ENCODE data around the gene SPATC1L.

SPATC1L gene

GRCh38 chr21:46119144-46119636 lies 65.1 kb downstream of the SPATC1L start:
- no peak for ATAC-seq
- DNase-seq, result no peak

DNA sequence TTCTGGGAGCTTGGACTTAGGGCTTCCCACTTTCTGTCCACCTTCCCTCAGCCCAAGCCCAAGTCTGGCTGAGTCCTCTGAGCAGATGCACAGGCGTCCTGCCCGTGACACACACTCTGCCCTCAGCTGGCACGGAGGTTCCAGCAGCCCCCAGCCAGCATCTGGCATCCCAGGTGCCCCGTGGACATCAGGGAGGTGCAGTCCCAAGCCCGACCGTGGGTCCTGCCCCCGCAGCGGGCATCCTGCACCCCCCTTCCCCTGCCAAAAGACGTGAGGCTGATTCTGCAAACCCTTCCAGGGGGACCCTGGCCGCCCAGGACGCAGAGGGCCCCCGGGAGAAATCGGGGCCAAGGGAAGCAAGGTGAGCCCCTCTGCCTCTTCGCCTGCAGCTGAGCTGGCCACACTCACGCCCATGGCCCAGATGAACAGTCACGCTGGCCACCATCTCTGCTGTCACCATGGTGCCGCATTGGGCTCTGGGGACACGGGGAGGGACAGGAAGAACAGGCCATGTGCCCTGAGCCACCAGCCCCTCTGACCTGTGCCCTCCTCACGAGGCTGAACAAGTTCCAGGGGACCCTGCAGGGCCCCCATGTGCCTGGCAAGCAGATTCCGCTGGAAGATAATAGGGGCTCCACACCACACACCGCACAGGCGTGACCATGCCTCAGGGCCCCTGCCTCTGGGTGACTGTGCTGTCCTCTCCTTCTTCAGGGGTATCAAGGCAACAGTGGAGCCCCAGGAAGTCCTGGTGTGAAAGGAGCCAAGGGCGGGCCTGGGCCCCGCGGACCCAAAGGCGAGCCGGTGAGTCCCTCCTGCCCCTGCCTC lies 65.7 kb downstream of the SPATC1L start:
- no peak for DNase-seq
- ATAC-seq, result no peak

- ATAC-seq (no peak), DNase-seq (no peak)
Measured at GRCh38 chr21:46117586-46118315, 66.5 kb downstream of the SPATC1L start.

DNA sequence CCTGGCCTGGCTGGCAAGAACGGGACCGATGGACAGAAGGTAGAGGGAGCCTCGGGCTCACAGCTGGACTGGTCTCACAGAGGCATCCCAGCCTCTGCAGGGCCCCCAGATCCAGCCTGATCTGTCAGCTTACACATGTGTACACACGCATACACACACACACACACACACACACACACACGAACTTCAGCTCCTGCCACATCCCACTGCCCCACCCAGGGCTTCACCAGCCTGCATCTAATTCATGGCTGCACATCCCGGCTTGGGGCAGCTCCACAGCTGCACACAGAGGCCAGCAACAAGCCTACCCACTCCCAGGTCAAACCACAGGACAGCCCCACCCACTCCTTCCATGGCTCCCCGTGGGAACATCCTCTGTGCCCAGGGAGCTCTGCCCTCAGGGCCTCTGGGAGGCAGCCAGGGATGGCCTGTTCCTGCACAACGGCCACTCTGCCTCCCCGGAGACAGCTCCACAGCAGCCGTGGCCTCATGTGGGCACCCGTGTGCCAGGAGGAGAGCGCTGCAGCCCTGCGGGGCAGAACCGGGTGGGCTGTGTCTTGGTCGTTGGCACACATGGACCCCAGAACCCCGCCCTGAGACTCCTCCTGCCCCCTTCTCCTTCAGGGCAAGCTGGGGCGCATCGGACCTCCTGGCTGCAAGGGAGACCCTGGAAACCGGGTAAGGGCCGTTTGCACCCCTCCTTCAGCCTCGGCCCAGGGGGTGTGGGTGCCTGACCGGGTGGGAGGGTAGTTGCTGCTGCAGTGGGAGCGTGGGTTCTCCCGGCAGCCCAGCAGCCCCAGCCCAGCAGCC lies 67.3 kb downstream of the SPATC1L start:
- no peak for ATAC-seq

DNA sequence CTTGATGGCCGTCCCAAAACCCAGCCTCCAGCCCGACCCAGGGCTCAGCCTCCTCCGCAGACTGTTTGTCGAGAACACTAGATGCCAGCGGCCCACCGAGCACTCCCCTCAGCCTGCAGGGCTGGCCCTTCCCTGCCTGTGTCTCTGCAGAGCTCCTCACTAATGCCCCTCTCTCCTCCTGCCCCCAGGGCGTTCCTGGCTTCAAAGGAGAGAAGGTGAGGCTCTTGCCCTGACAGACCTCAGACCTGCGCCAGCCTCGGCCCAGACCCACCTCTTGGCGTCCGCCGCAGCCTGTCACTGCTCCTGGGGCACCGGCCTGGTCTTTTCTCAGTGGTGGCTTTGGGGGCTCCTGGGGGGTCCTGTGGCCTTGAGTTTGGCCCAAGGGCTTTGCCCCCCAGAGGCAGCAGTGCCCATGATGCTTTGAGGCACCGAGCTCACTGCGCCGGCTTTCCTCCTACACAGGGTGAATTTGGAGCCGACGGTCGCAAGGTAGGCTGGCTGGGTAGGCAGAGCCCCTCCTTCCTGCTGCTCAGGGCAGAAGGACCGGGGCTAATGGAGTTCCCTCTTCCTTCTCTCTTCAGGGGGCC lies 68.0 kb downstream of the SPATC1L start:
- DNase-seq (no peak), ATAC-seq (no peak)

More for the DNA sequence above, 67.3 kb downstream of the SPATC1L start:
- DNase-seq, result no peak

GRCh38 chr21:46115441-46116188 lies 68.6 kb downstream of the SPATC1L start:
- ATAC-seq (no peak), DNase-seq (no peak)

DNA sequence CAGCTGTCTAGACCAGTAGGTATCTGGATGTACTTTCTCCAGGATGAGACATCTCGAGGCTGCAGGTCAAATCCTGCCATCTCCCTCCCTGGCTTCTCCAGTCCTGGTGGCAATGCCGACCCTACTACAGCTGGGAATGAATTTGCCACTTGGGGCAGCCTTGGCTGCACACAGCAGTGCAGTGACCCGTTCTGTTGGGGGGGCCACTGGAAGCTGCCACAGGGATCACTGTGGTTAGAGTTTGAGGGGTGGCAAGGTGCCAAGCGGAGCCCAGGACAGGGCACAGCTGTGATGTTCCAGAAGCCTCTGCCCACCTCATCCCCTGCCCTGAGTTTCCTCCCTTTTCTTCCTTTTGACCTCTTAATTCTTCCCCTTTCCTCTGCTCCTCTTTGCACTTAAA lies 69.3 kb downstream of the SPATC1L start:
- DNase-seq (no peak), ATAC-seq (no peak)

DNA sequence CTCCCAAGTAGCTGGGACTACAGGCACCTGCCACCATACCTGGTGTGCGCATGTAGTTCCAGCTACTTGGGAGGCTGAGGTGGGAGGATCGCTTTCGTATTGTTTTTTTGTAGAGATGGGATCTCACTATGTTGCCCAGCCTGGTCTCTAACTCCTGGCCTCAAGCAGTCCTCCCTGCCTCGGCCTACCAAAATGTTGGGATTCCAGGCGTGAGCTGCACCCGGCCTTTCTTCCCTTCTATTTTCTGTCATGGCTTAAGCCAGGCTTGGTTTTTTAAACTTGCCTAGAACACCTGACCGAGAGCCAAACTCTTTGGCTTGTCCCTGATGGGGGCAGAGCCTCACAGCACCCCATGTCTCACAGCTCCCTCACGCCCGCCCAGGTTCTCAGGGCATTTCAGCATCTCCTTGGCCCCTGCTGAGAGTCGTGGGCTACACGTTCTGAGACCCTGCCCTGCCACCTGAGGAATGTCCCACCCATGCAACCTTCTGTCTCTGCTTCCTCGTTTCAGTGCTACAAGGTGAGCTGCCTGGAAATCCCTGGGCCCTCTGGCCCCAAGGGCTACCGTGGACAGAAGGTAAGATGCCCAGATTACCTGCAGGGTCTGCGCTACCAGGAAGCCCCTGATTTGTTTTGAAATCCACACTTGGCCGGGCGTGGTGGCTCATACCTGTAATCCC lies 70.6 kb downstream of the SPATC1L start:
- peak; percentile 0 for DNase-seq
- ATAC-seq, result no peak

DNA sequence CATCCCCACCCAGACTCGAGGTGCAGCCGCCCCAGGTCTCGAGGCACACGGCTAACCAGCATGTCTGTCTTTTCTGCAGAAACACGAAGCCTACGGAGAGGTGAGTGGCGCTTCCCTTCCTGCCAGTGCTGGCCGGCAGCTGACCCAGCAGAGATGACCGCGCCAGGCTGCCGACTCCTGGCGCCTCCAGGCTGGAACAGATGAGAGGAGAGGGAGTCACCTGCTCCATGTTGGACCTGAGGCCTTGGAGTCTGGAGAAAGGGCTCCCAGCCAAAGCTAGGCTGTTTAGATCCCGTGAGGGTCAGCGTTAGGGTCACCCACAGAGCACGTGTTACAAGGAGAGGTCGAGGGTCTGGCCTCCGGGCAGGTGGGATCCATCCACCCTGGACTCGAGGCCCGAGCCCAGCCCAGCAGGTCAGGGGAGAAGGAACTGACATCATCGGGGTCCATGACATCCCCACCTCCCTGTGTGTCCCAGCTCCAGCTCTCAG lies 71.5 kb downstream of the SPATC1L start:
- DNase-seq (peak; percentile 0), ATAC-seq (no peak)

DNA sequence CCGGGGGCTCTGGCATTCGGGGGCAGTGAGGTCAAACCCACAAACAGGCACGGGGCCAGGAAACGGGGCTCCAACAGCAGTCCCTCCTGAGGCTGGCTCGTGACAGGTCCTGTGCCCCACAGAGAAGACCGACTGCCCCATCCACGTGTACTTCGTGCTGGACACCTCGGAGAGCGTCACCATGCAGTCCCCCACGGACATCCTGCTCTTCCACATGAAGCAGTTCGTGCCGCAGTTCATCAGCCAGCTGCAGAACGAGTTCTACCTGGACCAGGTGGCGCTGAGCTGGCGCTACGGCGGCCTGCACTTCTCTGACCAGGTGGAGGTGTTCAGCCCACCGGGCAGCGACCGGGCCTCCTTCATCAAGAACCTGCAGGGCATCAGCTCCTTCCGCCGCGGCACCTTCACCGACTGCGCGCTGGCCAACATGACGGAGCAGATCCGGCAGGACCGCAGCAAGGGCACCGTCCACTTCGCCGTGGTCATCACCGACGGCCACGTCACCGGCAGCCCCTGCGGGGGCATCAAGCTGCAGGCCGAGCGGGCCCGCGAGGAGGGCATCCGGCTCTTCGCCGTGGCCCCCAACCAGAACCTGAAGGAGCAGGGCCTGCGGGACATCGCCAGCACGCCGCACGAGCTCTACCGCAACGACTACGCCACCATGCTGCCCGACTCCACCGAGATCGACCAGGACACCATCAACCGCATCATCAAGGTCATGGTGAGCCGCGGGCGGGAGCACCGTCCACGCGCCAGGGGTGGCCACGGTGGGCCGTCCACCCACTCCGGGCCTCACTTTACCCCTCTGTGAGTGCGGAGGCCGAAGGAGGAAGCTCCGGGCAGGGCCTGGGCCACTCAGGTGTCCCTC lies 72.2 kb downstream of the SPATC1L start:
- DNase-seq, result peak; percentile 1

DNA sequence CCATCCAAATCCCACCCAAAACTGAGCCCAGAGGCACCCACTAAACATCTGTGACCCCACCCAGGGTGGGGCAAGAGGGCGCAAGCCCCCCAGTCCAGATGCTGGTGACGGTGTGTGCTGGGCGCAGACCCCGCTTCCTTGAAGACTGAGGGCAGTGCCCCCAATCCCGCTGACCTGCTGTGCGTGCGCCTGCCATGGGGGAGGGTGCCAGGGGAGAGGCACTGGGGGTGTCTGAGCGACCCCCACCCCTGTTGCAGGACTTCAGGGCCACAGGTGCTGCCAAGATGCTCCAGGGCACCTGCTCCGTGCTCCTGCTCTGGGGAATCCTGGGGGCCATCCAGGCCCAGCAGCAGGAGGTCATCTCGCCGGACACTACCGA lies 73.1 kb downstream of the SPATC1L start:
- ATAC-seq, result no peak
- peak; percentile 1 for DNase-seq

More for the DNA sequence above, 72.2 kb downstream of the SPATC1L start:
- ATAC-seq, result no peak

Measured in stimulated activated naive CD8-positive, alpha-beta T cell treated with anti-CD3 and anti-CD28 coated beads, Interleukin-15, Interleukin-2, amounts not matched to agents 100 U/mL and 50 U/mL, for 24 hours (primary cell).